ENCODE measurements around the gene OTUB2.

OTUB2 gene

GRCh38 chr14:93977790-93978581, 48.2 kb upstream of the OTUB2 start:
- H3K4me2 ChIP-seq (ENCODE audit: insufficient read depth, low read length) = no peak overlapping the region
- peak; percentile 93 for ATAC-seq (ENCODE audit: insufficient read depth, low read depth)
- H3K4me3 ChIP-seq (ENCODE audit: low read depth in 1 of 2, low read length in 2 of 2) = no peak overlapping the region

GRCh38 chr14:93978735-93979134, 47.4 kb upstream of the OTUB2 start:
- DNase-seq = no peak

More at GRCh38 chr14:93977790-93978581, 48.2 kb upstream of the OTUB2 start:
- TF ChIP-seq EZH2 (IDR thresholded peaks at IDR 0.05; ENCODE audit: borderline replicate concordance, low read depth, low read length, severe bottlenecking) = no peak
- peak; percentile 68 for DNase-seq
- Histone ChIP-seq H3K9ac (ENCODE audit: low read depth, low read length) (no peak overlapping the region), H3K79me2 (ENCODE audit: insufficient read depth, low read length) (no peaks in the 10 kb centered on the region), H3K9me3 (ENCODE audit: insufficient read depth, low read length, severe bottlenecking) (peaks cover 14% of the 10 kb centered on the region), H3K27me3 (ENCODE audit: insufficient read depth, low read length, poor library complexity) (peaks cover 14% of the 10 kb centered on the region), H3K36me3 (ENCODE audit: insufficient read depth, low read length) (no peaks in the 10 kb centered on the region), H4K20me1 (ENCODE audit: insufficient read depth, low read length) (no peaks in the 10 kb centered on the region), H3K27ac (ENCODE audit: low read length) (no peak overlapping the region), H3K4me1 (ENCODE audit: insufficient read depth, low read length) (peaks cover 4% of the 10 kb centered on the region; the same call in 1 of the 2 replicates), H2AFZ (ENCODE audit: low read depth, low read length) (no peak overlapping the region)

GRCh38 chr14:93980456-93981201, 45.5 kb upstream of the OTUB2 start:
- Histone ChIP-seq H3K4me2 (ENCODE audit: insufficient read depth, low read length) (no peak overlapping the region), H3K9ac (ENCODE audit: low read depth, low read length) (no peak overlapping the region), H2AFZ (ENCODE audit: low read depth, low read length) (no peak overlapping the region), H3K4me3 (ENCODE audit: low read depth in 1 of 2, low read length in 2 of 2) (no peak overlapping the region), H3K36me3 (ENCODE audit: insufficient read depth, low read length) (no peaks in the 10 kb centered on the region), H3K27ac (ENCODE audit: low read length) (no peak overlapping the region), H3K4me1 (ENCODE audit: insufficient read depth, low read length) (peaks cover 4% of the 10 kb centered on the region; the same call in 1 of the 2 replicates), H3K79me2 (ENCODE audit: insufficient read depth, low read length) (no peaks in the 10 kb centered on the region), H3K9me3 (ENCODE audit: insufficient read depth, low read length, severe bottlenecking) (peaks cover 14% of the 10 kb centered on the region), H3K27me3 (ENCODE audit: insufficient read depth, low read length, poor library complexity) (peaks cover 18% of the 10 kb centered on the region), H4K20me1 (ENCODE audit: insufficient read depth, low read length) (0 out of 2 replicates have a peak, but pooled peaks cover 5% of the 10 kb centered on the region)
- no peak for TF ChIP-seq CTCF (IDR thresholded peaks at IDR 0.05; ENCODE audit: borderline replicate concordance, extremely low read depth, low read length, poor library complexity, severe bottlenecking)
- TF ChIP-seq EZH2 (IDR thresholded peaks at IDR 0.05; ENCODE audit: borderline replicate concordance, low read depth, low read length, severe bottlenecking) = no peak
- no peak for ATAC-seq (ENCODE audit: insufficient read depth, low read depth)
- DNase-seq = no peak

More at GRCh38 chr14:93978735-93979134, 47.4 kb upstream of the OTUB2 start:
- H2AFZ ChIP-seq (ENCODE audit: low read depth, low read length) = no peak overlapping the region
- no peaks in the 10 kb centered on the region for H3K79me2 ChIP-seq (ENCODE audit: insufficient read depth, low read length)
- ATAC-seq (ENCODE audit: insufficient read depth, low read depth) = 0 out of 3 replicates have a peak, but pooled peaks have one; percentile 8
- H3K9me3 ChIP-seq (ENCODE audit: insufficient read depth, low read length, severe bottlenecking) = peaks cover 14% of the 10 kb centered on the region
- no peak overlapping the region for H3K27ac ChIP-seq (ENCODE audit: low read length)
- H3K9ac ChIP-seq (ENCODE audit: low read depth, low read length) = no peak overlapping the region
- H3K4me3 ChIP-seq (ENCODE audit: low read depth in 1 of 2, low read length in 2 of 2) = no peak overlapping the region
- H3K27me3 ChIP-seq (ENCODE audit: insufficient read depth, low read length, poor library complexity) = peaks cover 10% of the 10 kb centered on the region
- peaks cover 4% of the 10 kb centered on the region; the same call in 1 of the 2 replicates for H3K4me1 ChIP-seq (ENCODE audit: insufficient read depth, low read length)
- TF ChIP-seq EZH2 (IDR thresholded peaks at IDR 0.05; ENCODE audit: borderline replicate concordance, low read depth, low read length, severe bottlenecking) = no peak
- no peak for TF ChIP-seq CTCF (IDR thresholded peaks at IDR 0.05; ENCODE audit: borderline replicate concordance, extremely low read depth, low read length, poor library complexity, severe bottlenecking)
- H3K36me3 ChIP-seq (ENCODE audit: insufficient read depth, low read length) = no peaks in the 10 kb centered on the region
- no peak overlapping the region for H3K4me2 ChIP-seq (ENCODE audit: insufficient read depth, low read length)
- H4K20me1 ChIP-seq (ENCODE audit: insufficient read depth, low read length) = 0 out of 2 replicates have a peak, but pooled peaks cover 2% of the 10 kb centered on the region

All from DND-41 (cell line).